ENCODE measurements around the gene PIAS2. TPM values are rescaled to one million over a fixed set of nuclear protein-coding genes. Genes with fewer than 3 reads are reported as not detected.
A peak's percentile ranks its signal among the peaks of the same experiment; 100 is the strongest.

Gene PIAS2
- total and polyA plus RNA-seq, 2 experiments from 2014 or later: 30.3 to 54.2 TPM

DNA sequence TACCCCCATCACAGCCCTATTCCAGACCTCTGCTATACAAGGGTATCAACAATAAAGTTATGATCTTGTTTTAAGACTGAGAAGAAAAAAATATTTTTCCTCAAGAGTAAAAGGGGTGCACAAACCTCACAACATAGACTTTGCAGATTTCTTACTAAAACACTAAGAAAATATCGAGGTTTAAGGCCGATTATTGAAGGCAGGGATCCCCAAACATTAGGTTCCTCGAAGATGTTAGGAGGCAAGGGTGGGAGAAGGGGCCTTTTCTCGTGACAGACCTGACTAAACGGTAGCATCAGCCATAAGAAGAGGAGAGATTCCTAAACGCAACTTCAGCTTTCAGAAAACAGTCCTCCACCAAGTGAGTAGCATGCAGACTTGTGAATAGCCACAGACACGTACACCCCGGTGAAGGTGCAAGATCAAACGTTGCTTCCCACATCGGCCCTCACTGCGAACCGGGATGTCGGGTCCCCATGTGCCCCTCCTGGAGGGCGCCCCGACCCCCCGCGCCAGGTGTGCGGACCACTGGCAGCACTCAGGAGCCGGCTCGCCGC, 678 bp downstream of the PIAS2 start:
- Histone ChIP-seq H3K27ac (ENCODE audit: low read depth) (peak overlapping the region; percentile 70; the same call in 1 of the 2 replicates), H3F3A (replicated peaks; ENCODE audit: low read depth) (no peaks in the 10 kb centered on the region), H3K4me3 (peak overlapping the region; percentile 64), H3K4me2 (peak overlapping the region; percentile 82), H3K9me2 (ENCODE audit: insufficient read depth) (no peaks in the 10 kb centered on the region), H2AFZ (no peak overlapping the region), H3K79me2 (replicated peaks; ENCODE audit: insufficient read depth) (peaks cover 51% of the 10 kb centered on the region), H4K20me1 (replicated peaks; ENCODE audit: insufficient read depth) (peaks cover 36% of the 10 kb centered on the region), H3K36me3 (ENCODE audit: insufficient read depth) (no peaks in the 10 kb centered on the region), H3K4me1 (ENCODE audit: insufficient read depth) (peaks cover 56% of the 10 kb centered on the region), H3K27me3 (ENCODE audit: insufficient read depth) (no peaks in the 10 kb centered on the region)
- DNase-seq (ENCODE audit: low spot score) (no peak), ATAC-seq (no peak)
- Mint-ChIP-seq H3K36me3 (ENCODE audit: low read depth) (peaks cover 9% of the 10 kb centered on the region), H3K9me3 (peaks cover 3% of the 10 kb centered on the region; the same call in 1 of the 3 replicates), H3K4me3 (peak overlapping the region; percentile 95), H3K27ac (peak overlapping the region; percentile 92), H3K27me3 (ENCODE audit: insufficient read depth, low read depth, poor library complexity) (peaks cover 15% of the 10 kb centered on the region), H3K4me1 (peaks cover 61% of the 10 kb centered on the region)
- TF ChIP-seq POLR2AphosphoS5 (IDR thresholded peaks at IDR 0.05; ENCODE audit: low read depth) (no peak), ZNF114 (CRISPR knock-in tag; IDR thresholded peaks at IDR 0.05) (no peak), EZH2phosphoT487 (IDR thresholded peaks at IDR 0.05; ENCODE audit: unreplicated experiment) (no peak), EZH2 (IDR thresholded peaks at IDR 0.05; ENCODE audit: low read depth, unreplicated experiment) (no peak), JUNB (IDR thresholded peaks at IDR 0.05; ENCODE audit: unreplicated experiment) (no peak), STAT1 (IDR thresholded peaks at IDR 0.05; ENCODE audit: unreplicated experiment) (no peak), CREB1 (CRISPR knock-in tag; IDR thresholded peaks at IDR 0.05; ENCODE audit: low read depth) (no peak), ZNF331 (CRISPR knock-in tag; IDR thresholded peaks at IDR 0.05; ENCODE audit: low read depth) (no peak), NANOG (IDR thresholded peaks at IDR 0.05; ENCODE audit: borderline replicate concordance) (no peak)
- TF ChIP-seq, protein P1, sequence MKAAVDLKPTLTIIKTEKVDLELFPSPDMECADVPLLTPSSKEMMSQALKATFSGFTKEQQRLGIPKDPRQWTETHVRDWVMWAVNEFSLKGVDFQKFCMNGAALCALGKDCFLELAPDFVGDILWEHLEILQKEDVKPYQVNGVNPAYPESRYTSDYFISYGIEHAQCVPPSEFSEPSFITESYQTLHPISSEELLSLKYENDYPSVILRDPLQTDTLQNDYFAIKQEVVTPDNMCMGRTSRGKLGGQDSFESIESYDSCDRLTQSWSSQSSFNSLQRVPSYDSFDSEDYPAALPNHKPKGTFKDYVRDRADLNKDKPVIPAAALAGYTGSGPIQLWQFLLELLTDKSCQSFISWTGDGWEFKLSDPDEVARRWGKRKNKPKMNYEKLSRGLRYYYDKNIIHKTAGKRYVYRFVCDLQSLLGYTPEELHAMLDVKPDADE (IDR thresholded peaks at IDR 0.05): no peak
- TF ChIP-seq, protein P2, sequence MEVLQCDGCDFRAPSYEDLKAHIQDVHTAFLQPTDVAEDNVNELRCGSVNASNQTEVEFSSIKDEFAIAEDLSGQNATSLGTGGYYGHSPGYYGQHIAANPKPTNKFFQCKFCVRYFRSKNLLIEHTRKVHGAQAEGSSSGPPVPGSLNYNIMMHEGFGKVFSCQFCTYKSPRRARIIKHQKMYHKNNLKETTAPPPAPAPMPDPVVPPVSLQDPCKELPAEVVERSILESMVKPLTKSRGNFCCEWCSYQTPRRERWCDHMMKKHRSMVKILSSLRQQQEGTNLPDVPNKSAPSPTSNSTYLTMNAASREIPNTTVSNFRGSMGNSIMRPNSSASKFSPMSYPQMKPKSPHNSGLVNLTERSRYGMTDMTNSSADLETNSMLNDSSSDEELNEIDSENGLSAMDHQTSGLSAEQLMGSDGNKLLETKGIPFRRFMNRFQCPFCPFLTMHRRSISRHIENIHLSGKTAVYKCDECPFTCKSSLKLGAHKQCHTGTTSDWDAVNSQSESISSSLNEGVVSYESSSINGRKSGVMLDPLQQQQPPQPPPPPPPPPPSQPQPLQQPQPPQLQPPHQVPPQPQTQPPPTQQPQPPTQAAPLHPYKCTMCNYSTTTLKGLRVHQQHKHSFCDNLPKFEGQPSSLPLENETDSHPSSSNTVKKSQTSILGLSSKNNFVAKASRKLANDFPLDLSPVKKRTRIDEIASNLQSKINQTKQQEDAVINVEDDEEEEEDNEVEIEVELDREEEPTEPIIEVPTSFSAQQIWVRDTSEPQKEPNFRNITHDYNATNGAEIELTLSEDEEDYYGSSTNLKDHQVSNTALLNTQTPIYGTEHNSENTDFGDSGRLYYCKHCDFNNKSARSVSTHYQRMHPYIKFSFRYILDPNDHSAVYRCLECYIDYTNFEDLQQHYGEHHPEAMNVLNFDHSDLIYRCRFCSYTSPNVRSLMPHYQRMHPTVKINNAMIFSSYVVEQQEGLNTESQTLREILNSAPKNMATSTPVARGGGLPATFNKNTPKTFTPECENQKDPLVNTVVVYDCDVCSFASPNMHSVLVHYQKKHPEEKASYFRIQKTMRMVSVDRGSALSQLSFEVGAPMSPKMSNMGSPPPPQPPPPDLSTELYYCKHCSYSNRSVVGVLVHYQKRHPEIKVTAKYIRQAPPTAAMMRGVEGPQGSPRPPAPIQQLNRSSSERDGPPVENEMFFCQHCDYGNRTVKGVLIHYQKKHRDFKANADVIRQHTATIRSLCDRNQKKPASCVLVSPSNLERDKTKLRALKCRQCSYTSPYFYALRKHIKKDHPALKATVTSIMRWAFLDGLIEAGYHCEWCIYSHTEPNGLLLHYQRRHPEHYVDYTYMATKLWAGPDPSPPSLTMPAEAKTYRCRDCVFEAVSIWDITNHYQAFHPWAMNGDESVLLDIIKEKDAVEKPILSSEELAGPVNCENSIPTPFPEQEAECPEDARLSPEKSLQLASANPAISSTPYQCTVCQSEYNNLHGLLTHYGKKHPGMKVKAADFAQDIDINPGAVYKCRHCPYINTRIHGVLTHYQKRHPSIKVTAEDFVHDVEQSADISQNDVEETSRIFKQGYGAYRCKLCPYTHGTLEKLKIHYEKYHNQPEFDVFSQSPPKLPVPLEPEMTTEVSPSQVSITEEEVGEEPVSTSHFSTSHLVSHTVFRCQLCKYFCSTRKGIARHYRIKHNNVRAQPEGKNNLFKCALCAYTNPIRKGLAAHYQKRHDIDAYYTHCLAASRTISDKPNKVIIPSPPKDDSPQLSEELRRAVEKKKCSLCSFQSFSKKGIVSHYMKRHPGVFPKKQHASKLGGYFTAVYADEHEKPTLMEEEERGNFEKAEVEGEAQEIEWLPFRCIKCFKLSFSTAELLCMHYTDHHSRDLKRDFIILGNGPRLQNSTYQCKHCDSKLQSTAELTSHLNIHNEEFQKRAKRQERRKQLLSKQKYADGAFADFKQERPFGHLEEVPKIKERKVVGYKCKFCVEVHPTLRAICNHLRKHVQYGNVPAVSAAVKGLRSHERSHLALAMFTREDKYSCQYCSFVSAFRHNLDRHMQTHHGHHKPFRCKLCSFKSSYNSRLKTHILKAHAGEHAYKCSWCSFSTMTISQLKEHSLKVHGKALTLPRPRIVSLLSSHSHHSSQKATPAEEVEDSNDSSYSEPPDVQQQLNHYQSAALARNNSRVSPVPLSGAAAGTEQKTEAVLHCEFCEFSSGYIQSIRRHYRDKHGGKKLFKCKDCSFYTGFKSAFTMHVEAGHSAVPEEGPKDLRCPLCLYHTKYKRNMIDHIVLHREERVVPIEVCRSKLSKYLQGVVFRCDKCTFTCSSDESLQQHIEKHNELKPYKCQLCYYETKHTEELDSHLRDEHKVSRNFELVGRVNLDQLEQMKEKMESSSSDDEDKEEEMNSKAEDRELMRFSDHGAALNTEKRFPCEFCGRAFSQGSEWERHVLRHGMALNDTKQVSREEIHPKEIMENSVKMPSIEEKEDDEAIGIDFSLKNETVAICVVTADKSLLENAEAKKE (CRISPR knock-in tag; IDR thresholded peaks at IDR 0.05): no peak
- TF ChIP-seq, protein P3, sequence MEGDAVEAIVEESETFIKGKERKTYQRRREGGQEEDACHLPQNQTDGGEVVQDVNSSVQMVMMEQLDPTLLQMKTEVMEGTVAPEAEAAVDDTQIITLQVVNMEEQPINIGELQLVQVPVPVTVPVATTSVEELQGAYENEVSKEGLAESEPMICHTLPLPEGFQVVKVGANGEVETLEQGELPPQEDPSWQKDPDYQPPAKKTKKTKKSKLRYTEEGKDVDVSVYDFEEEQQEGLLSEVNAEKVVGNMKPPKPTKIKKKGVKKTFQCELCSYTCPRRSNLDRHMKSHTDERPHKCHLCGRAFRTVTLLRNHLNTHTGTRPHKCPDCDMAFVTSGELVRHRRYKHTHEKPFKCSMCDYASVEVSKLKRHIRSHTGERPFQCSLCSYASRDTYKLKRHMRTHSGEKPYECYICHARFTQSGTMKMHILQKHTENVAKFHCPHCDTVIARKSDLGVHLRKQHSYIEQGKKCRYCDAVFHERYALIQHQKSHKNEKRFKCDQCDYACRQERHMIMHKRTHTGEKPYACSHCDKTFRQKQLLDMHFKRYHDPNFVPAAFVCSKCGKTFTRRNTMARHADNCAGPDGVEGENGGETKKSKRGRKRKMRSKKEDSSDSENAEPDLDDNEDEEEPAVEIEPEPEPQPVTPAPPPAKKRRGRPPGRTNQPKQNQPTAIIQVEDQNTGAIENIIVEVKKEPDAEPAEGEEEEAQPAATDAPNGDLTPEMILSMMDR (conservative IDR thresholded peaks at IDR 0.05; ENCODE audit: low read depth in 2 of 2): no peak
- TF ChIP-seq, protein P4, sequence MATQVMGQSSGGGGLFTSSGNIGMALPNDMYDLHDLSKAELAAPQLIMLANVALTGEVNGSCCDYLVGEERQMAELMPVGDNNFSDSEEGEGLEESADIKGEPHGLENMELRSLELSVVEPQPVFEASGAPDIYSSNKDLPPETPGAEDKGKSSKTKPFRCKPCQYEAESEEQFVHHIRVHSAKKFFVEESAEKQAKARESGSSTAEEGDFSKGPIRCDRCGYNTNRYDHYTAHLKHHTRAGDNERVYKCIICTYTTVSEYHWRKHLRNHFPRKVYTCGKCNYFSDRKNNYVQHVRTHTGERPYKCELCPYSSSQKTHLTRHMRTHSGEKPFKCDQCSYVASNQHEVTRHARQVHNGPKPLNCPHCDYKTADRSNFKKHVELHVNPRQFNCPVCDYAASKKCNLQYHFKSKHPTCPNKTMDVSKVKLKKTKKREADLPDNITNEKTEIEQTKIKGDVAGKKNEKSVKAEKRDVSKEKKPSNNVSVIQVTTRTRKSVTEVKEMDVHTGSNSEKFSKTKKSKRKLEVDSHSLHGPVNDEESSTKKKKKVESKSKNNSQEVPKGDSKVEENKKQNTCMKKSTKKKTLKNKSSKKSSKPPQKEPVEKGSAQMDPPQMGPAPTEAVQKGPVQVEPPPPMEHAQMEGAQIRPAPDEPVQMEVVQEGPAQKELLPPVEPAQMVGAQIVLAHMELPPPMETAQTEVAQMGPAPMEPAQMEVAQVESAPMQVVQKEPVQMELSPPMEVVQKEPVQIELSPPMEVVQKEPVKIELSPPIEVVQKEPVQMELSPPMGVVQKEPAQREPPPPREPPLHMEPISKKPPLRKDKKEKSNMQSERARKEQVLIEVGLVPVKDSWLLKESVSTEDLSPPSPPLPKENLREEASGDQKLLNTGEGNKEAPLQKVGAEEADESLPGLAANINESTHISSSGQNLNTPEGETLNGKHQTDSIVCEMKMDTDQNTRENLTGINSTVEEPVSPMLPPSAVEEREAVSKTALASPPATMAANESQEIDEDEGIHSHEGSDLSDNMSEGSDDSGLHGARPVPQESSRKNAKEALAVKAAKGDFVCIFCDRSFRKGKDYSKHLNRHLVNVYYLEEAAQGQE (IDR thresholded peaks at IDR 0.05; ENCODE audit: unreplicated experiment): no peak
